Dermis blood vessel endothelial cell (primary cell): ENCODE data around the gene ZNF839. TPM values are rescaled to one million over a fixed set of nuclear protein-coding genes. Genes with fewer than 3 reads are reported as not detected.
A peak's percentile ranks its signal among the peaks of the same experiment; 100 is the strongest.
"Not testable (repeated sequence)": the region's sequence is repeated elsewhere in the genome, so short reads cannot be mapped to it uniquely, and the experiment has no call there.

Experiments
- DNase-seq: peaks from one replicate; pipeline ENCODE4 v3.0.0; 2010
- total RNA-seq: library from RNA; depleted of rRNA; stranded (reverse); fragments of >200 nt; gene quantifications from 2 replicates; pipeline ENCODE4 v1.2.3, GENCODE V29; 2014

Gene ZNF839
- total RNA-seq = 5.8 and 8.0 TPM in 2 replicates

DNA sequence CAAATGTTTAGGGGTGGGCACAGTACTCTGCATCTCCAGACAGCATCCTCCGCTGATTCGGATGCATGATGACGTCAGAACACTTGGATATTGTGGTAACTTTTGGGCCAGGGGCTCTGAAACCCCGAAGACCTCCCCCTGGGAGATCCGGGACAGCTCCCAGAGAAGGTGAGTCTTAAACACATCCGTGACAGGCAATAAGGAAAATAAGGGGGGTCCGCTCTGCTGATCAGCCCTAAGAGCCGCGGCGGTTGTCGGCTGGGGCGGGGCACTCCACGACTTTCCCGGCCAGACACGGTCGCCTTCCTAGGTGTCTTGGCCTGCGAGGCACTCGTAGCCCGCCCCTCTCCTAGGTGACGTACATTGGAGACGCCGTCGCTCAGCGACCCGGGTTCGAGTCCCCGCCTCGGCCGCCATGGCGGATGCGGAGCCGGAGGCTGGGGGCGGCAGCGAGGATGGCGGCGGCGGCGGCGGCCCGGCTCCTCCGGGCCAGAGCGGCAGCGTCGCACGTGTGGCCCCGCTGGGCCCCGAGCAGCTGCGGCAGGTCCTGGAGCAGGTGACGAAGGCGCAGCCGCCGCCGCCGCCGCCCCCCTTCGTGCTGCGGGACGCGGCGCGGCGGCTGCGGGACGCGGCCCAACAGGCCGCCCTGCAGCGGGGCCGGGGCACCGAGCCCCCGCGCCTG is at the start of gene ZNF839:
Gene ZNF839, plus strand, starts transcription at position 396 of the 682 bp plus-strand sequence. Its CDS starts 20 bp downstream, at position 416.
- DNase-seq = peak; percentile 92

DNA sequence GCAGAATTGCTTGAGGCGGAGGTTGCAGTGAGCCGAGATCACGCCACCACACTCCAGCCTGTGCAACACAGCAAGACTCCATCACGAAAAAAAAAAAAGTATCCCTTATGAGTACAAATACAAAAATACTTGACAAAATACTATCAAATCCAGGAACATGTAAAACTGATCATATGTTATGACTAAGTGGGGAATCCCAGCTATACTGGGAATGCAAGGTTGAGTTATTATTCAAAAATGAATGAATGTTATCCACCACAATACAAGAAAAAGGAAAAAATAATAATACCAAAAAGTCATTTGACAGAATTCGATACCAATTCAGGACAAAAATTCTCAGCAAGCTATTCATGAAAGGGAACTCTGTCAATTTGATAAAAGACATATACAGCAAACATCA is 47.2 kb upstream of the ZNF839 start:
- DNase-seq = no peak

DNA sequence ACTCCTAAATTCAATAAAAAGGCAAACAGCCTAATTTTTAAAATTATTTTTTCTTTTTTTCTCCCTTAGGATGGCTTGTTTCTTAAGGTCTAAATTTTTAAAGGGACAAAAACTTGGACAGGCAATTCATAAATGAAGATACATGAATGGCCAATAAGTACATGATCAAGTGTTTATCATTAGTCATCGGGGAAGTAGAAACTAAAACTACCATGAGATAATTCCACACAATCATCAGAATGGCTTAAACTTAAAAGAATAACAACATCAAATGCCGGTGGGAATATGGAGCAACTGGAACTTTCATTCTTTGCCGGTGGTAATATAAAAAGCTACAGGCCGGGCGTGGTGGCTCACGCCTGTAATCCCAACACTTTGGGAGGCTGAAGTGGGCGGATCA is 43.7 kb upstream of the ZNF839 start:
- no peak for DNase-seq

- no peak for DNase-seq
Observed at GRCh38 chr14:102277874-102278630, 41.5 kb upstream of the ZNF839 start.

- no peak for DNase-seq
Observed at GRCh38 chr14:102278631-102278935, 41.0 kb upstream of the ZNF839 start.

DNA sequence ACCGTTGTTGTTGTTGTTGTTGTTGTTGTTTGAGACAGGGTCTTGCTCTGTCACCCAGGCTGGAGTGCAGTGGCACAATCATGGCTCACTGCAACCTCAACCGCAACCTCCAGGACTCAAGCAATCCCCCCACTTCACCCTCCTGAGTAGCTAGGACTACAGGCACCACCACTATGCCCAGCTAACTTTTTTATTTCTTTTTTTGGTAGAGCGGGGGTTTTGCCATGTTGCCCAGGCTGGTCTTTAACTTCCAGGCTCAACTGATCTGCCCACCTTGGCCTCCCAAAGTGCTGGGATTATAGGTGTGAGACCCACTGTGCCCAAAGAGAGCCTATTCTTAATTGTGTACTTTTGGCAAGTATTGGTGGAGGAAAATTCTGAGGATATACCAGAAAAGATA is 40.3 kb upstream of the ZNF839 start:
- no peak for DNase-seq

DNA sequence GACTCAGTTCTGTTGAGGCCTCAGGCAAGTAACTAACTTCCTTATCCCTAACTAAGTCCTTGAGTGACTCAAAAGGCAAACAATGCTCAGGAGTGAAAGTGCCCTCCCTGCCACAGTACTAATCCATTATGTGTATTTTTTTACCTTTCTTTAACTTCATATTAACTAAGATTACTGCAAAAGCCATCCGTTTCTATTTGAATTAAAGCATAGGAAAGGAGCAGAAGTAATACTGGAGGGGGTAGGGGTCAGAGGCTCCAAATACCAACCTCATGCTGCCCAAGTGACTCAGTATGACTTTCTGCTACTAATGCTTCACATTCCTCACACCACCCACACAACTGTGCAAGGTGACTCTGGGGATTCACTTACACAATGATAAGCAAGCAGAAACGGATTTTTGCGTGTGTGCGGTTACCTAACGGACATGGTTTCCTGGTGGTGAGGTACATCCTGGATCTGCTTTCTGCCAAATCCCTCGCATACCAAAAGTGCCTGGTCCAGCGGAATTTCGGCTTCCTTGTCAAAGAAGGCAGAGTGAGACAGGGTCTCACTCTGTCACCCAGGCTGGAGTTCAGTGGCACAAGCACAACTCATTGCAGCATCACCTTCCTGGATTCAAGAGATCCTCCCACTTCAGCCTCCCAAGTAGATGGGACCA is 39.7 kb upstream of the ZNF839 start:
- DNase-seq = peak; percentile 82

DNA sequence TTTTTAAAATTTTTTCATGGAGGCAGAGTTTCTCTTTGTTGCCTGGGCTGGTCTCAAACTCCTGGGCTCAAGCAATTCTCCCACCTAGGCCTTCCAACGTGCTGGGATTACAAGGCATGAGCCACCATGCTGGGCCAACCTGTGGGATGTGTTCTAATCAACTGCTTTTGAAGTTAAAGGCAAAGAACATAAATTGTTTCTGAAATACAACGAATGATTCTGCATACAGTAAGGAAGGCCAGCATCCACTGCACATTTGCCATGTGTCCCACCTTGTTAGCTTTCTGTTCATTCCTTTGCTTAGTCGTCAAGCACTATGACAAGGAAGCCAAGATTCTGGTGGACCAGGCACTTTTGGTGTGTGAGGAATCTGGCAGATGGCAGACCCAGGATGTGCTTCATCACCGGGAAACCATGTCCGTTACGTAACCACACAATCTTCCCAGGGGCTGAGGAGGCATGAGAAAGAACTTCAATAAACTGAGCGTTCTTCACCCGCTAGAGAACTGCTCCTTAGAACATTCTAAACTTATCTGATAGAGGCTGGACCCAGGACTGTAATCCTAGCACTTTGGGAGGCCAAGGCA is 39.1 kb upstream of the ZNF839 start:
- DNase-seq = peak; percentile 56

- DNase-seq = no peak
Observed at GRCh38 chr14:102282751-102283465, 36.6 kb upstream of the ZNF839 start.

DNA sequence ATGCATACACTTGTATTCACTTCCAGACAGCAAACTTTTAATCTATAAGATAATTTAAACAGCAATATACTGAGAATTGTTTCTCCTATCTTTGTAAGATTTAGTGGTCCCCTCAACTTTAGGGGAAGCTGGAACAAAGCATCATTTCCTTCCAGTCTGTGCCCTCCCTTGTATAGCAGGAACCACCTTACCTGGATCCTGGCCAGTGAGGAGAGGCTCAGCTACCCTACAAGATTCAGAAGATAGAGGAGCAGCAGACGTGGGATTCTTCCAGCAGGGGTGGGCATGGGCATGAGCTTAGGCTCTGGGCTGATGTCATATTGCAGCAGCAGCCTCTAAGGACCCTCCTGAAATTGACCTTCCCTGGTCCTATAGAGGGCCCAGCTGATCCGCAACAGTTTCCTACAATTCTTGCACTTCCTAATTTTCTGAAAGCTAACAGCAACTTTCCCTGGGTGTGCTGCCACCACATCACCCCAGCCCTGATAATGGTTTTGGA is 35.9 kb upstream of the ZNF839 start:
- peak; percentile 49 for DNase-seq

DNA sequence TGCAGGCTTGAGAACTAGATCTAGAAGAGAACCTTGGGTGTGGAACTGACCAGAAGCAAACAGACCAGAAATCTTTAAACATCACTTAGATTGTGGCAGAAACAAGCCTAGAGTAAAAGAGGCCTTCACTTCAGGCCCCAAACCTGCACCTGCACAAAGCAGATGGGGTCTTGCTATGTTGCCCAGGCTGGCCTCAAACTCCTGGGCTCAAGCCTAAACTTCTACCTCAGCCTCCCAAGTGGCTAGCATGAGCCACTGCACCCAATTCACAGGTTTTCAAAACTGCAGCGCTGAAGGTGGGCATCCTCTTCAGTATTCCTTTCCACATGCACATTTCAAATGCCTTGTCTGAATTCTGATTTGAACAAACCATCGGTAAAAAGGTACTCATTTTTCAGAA is 34.4 kb upstream of the ZNF839 start:
- DNase-seq = no peak

DNA sequence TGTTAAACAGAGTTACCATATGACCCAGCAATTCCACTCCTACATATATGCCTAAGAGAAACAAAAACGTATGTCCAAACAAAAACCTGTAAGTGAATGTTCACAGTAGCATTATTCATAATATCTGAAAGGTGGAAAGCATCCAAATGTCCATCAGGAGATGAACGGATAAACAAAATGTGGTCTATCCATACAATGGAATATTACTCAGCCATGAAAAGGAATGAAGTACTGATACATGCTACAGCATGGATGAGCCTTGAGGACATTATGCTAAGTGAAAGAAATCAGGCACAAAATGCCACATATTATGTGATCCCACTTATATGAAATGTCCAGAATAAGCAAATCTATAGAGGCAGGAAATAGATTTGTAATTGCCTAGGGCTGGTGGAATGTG is 31.4 kb upstream of the ZNF839 start:
- no peak for DNase-seq

DNA sequence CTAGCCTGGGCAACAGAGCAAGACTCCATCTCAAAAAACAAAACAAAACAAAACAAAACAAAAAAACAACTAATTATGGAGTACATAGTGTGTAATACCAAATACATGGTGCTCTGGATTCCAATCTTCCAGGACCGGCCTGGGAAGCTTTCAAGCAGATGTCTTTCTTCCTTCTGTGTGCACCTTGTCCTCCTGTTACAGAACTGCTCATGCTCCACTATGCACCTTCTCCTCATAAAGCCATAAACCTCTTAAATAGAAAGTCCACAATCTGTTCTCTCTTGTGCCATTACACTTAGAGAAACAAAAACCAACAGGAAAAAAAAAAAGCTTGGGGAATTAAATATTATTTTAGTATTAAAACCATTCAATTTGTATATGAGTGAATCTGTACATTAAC is 27.1 kb upstream of the ZNF839 start:
- DNase-seq = no peak

DNA sequence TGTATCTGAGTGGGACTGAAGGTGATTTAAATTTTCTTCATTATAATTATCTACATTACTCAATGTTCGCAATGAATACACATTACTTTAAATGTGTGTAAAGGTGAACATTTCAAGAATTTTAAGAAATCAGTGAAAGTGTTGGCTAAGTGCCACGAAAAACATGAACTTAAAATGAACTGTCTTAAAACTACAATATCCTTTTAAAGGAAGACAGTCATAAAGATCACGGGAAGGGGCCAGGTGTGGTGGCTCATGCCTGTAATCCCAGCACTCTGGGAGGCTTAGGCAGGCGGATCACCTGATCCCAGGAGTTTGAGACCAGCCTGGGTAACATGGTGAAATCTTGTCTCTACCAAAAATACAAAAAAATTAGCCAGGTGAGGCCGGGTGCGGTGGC is 25.8 kb upstream of the ZNF839 start:
- peak; percentile 30 for DNase-seq

DNA sequence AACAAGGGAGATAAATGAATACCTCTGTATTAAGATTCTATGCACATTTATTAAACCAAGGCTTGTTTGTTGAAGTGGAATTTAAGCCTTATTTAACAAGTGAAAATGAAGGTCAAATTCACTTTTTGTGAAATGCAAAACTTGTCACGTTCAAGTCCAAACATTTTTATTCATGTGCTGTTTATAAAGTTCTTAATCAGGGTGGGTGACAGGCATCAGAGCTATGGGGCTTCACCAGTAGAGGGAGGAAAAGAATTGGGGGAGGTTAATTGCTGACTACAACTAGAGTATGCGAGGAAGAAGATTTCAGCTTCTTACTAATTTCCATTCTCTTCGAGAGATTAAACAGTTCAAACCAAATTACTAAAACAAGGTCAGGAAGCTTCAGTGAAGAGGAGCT is 24.3 kb upstream of the ZNF839 start:
- DNase-seq = peak; percentile 24

- DNase-seq = no peak
Observed at GRCh38 chr14:102297436-102298170, 21.9 kb upstream of the ZNF839 start.

- DNase-seq = not testable (repeated sequence)
Observed at GRCh38 chr14:102298303-102299070, 21.1 kb upstream of the ZNF839 start.

DNA sequence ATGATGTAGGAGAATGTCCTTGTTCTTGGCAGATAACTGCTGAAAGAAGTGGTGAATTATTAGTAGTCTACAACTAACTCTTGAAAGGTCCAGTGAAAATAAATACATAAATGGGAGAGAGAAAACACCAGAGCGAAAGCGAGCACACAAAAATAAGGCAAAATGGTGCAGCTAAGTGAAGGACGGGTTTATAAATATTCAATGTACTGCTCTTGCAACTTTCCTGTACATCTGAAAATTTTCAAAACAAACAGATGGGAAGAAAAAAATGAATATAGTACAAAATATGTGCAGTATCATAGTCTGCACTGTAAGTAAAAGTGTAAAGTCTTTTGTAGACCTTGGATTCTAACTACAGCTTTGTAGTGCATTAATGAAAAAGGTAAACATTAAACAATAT is 15.9 kb upstream of the ZNF839 start:
- no peak for DNase-seq

- DNase-seq = peak; percentile 99
Observed at GRCh38 chr14:102304611-102305506, 14.7 kb upstream of the ZNF839 start, which contains the start of gene MOK. MOK (minus strand) TSS chr14:102305164; CDS start chr14:102304968, 196 bp downstream.
